Measurements from ENCODE around the gene MFAP5.

MFAP5 gene

DNA sequence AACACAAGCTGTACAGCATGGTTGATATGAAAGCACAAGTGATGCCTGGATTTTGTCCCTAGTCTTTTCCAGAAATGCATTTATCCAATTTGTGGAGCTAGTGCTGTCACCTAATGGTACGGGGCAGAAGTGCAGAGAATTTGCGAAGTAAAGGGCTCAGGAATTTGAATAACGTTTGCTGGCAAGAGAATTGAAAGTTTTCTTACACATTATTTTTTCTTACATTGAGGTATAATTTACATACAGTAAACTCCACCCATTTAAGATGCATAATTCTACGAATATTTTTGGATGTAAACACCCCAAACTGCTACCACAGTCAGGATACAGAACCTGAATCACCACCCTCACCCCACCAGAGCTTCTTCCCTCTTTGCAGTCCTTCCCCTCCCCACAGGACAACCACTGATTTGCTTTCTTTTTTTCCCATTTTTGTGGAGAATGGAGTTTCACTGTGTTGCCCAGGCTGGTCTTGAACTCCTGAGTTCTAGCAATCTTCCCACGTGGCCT lies 53.5 kb downstream of the MFAP5 start:
- TF ChIP-seq, protein P1, sequence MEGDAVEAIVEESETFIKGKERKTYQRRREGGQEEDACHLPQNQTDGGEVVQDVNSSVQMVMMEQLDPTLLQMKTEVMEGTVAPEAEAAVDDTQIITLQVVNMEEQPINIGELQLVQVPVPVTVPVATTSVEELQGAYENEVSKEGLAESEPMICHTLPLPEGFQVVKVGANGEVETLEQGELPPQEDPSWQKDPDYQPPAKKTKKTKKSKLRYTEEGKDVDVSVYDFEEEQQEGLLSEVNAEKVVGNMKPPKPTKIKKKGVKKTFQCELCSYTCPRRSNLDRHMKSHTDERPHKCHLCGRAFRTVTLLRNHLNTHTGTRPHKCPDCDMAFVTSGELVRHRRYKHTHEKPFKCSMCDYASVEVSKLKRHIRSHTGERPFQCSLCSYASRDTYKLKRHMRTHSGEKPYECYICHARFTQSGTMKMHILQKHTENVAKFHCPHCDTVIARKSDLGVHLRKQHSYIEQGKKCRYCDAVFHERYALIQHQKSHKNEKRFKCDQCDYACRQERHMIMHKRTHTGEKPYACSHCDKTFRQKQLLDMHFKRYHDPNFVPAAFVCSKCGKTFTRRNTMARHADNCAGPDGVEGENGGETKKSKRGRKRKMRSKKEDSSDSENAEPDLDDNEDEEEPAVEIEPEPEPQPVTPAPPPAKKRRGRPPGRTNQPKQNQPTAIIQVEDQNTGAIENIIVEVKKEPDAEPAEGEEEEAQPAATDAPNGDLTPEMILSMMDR (IDR thresholded peaks at IDR 0.05), result peak; percentile 94

DNA sequence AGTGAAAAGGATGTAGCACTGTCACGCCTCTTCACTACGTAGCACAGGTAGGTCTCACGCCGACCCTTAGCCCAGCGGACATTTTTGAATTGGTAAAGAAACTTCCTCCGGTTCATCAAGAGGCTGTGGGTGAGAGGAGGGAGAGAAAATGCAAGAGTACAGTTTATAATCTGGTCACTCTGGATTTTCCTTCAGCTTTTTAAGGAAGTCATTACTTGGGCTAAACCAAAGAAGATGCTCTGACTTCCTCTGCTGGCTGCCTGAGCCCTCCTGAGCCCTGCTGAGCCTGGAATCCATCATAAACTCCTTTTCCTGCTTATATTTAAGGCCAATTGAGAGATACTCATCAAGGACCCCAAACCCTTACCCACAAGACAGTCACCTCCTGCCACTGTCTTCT lies 55.7 kb downstream of the MFAP5 start:
- TF ChIP-seq, protein P1 (IDR thresholded peaks at IDR 0.05), result no peak

DNA sequence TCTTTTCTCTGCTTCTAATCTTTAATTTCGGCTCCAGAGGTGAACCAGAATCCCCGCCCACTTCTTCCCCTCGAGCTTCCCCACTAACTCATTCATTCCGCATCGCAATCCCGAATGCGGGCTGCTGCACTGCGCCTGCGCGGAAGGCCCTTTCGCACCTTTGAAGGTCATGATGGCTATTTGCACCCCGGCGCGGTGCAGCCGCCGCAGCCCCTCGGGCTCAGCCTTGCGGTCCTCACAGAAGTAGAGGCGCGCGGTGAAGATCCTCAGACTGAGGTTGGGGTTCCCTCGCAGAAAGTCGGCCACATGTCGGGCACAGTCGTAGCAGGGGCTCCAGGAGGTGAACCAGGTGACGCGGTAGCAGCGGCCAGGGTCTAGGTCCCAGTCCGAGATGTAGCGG lies 57.6 kb downstream of the MFAP5 start:
- TF ChIP-seq, protein P1 (IDR thresholded peaks at IDR 0.05), result no peak

DNA sequence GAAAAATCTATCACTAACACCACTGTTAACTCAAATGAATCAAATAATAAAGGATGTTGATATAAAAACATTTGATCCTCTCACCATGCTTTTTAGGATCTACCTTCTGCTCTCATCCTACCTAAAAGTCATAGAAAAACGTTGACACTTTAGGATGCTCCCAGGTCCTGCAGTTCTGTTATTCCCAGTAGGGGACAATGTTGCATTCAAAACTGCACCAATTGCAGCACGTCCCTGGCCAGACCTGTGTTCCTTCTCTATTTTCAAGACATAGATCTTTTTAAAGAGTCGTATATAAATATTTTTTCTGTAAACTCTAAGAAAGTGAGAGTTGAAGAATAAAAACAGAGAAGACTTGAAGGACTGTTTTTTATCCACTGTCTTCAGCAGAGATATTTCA lies 58.8 kb downstream of the MFAP5 start:
- TF ChIP-seq, protein P1 (IDR thresholded peaks at IDR 0.05), result no peak

DNA sequence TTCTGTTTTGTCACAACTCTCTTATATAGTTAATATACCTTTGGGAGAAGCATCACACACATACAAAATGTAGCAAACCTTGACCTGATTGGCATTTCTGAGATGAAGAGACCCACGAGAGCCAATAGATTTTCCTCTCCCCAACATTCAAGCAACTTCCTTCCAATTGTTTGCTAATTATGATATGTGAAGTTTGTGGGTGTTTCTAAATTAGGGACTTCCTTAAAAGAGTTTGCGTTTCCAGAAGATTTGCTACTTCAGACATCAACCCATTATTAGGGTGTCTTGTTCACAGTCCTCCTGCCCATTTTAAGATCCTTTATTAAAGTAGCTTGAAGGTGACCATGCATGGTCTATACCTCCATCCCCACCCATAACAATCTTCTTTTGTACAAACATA lies 59.3 kb downstream of the MFAP5 start:
- TF ChIP-seq, protein P1 (IDR thresholded peaks at IDR 0.05), result no peak

DNA sequence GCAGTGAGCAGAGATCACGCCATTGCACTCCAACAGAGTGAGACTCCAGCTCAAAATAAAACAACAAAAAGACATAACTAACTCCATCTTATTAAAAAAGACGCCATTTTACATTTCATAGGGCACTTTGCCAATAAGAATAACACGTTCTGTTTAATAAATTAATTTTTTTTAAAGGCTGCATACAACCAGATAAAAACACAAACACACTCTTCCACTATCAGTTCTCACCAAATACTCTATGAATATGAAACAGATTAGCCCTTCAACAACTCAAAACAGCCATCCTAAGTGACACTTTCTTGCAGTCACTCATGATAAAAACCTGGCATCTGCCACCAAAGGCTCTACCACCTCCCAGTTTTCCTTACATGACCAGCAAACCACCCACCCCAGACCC lies 66.1 kb downstream of the MFAP5 start:
- TF ChIP-seq, protein P1 (IDR thresholded peaks at IDR 0.05), result no peak

Measured in LNCAP (cell line).